H1 (cell line): ENCODE results near the gene HS6ST3. TPM values are rescaled to one million over a fixed set of nuclear protein-coding genes. Genes with fewer than 3 reads are reported as not detected.

Source experiments
- CTCF ChIA-PET: fragments of 300-600 bp; sonication (Branson Sonifier 250); formaldehyde crosslinking; loops from one replicate; lab custom pipeline; 2021; ENCODE audit not compliant: partially characterized antibody; lab: Charles Lee
- POLR2A ChIA-PET: fragments of 300-600 bp; sonication (Branson Sonifier 250); formaldehyde crosslinking; loops from one replicate; lab custom pipeline; 2021; ENCODE audit warnings: inconsistent platforms; ENCODE audit not compliant: partially characterized antibody; lab: Charles Lee
- DNase-seq, 2 experiments: peaks; one replicate each; pipeline versions ENCODE4 v3.0.0 to v3.0.0-alpha.2; 2010 to 2022; ENCODE audit warnings: low spot score in 2 of 2, low read depth in 1 of 2, mixed read lengths in 1 of 2
- FAIRE-seq: peaks from 2 replicates; lab custom pipeline; 2011; peaks lifted over from hg19 to GRCh38; lab: Jason Lieb, UNC
- H2AFZ ChIP-seq: 2 replicates; pipeline ENCODE4 v1.8.1; 2012; ENCODE audit warnings: low read length, inconsistent platforms
- H2AK5ac ChIP-seq: 2 replicates; pipeline ENCODE4 v1.6.1; 2013; ENCODE audit warnings: low read depth, low read length
- H2BK120ac ChIP-seq: replicated peaks from 2 replicates; pipeline ENCODE3; 2013; ENCODE audit warnings: low read depth, low read length, inconsistent platforms
- H2BK12ac ChIP-seq: 2 replicates; pipeline ENCODE4 v1.6.1; 2013; ENCODE audit warnings: low read depth, low read length
- H2BK15ac ChIP-seq: 2 replicates; pipeline ENCODE4 v1.6.1; 2013; ENCODE audit warnings: low read length
- H2BK20ac ChIP-seq: 2 replicates; pipeline ENCODE4 v1.6.1; 2013; ENCODE audit warnings: low read length
- H2BK5ac ChIP-seq: 2 replicates; pipeline ENCODE4 v1.6.1; 2013; ENCODE audit warnings: low read depth, low read length
- H3K14ac ChIP-seq: 2 replicates; pipeline ENCODE4 v1.6.1; 2013; ENCODE audit warnings: inconsistent platforms; ENCODE audit not compliant: insufficient read length
- H3K18ac ChIP-seq: 2 replicates; pipeline ENCODE4 v1.6.1; 2013; ENCODE audit warnings: low read length; ENCODE audit errors: extremely low read depth
- H3K23ac ChIP-seq: 2 replicates; pipeline ENCODE4 v1.6.1; 2013; ENCODE audit warnings: inconsistent platforms; ENCODE audit not compliant: insufficient read length
- H3K23me2 ChIP-seq: 2 replicates; pipeline ENCODE4 v1.6.1; 2013; ENCODE audit warnings: low read depth, low read length
- H3K27ac ChIP-seq: 2 replicates; pipeline ENCODE4 v1.6.1; 2011; ENCODE audit warnings: low read depth, low read length, inconsistent platforms
- H3K27me3 ChIP-seq, 4 experiments: replicated peaks in 1 of 4; 1 replicate in 1 of 4; 2 replicates in 3 of 4; pipeline versions ENCODE4 v1.6.1 to v1.8.1; 2011 to 2013; ENCODE audit warnings: low read length in 3 of 4, mild to moderate bottlenecking in 3 of 4, inconsistent platforms in 2 of 4, mixed read lengths in 2 of 4, moderate library complexity in 1 of 4; ENCODE audit not compliant: control insufficient read depth in 3 of 4, insufficient read depth in 3 of 4; ENCODE audit errors: extremely low read depth in 1 of 4
- H3K36me3 ChIP-seq, 4 experiments: 2 replicates each; pipeline versions ENCODE4 v1.6.1 to v1.8.1; 2011 to 2013; ENCODE audit warnings: mild to moderate bottlenecking in 4 of 4, low read length in 3 of 4, moderate library complexity in 2 of 4, control low read depth in 1 of 4, inconsistent platforms in 1 of 4; ENCODE audit not compliant: insufficient read depth in 4 of 4, control insufficient read depth in 2 of 4
- H3K4ac ChIP-seq: replicated peaks from 2 replicates; pipeline ENCODE3; 2013; ENCODE audit warnings: low read length, low read depth, mixed read lengths, inconsistent platforms; ENCODE audit not compliant: insufficient read length
- H3K4me1 ChIP-seq, 4 experiments: replicated peaks in 1 of 4; 1 replicate in 1 of 4; 2 replicates in 3 of 4; pipeline versions ENCODE4 v1.6.1 to v1.8.1; 2011 to 2013; ENCODE audit warnings: low read length in 3 of 4, inconsistent platforms in 2 of 4, mixed read lengths in 1 of 4; ENCODE audit not compliant: insufficient read depth in 4 of 4, control insufficient read depth in 3 of 4
- H3K4me2 ChIP-seq, 2 experiments: 2 replicates each; pipeline versions ENCODE4 v1.6.1 to v1.8.1; 2011 to 2013; ENCODE audit warnings: low read depth in 2 of 2, low read length in 2 of 2, control low read depth in 1 of 2, inconsistent platforms in 1 of 2, mild to moderate bottlenecking in 1 of 2; ENCODE audit not compliant: insufficient read depth in 1 of 2
- H3K4me3 ChIP-seq, 4 experiments: fragments of 200-600, 300-600 bp in 1 of 4; sonication (generic), shearing (Covaris generic), sonication (Bioruptor Twin) in 1 of 4; 2 replicates each; pipeline versions ENCODE4 v1.5.1 to v1.8.1; 2011 to 2016; ENCODE audit warnings: low read length in 4 of 4, low read depth in 3 of 4, control low read depth in 2 of 4, inconsistent platforms in 2 of 4, mild to moderate bottlenecking in 2 of 4, mixed read lengths in 1 of 4, moderate library complexity in 1 of 4; ENCODE audit not compliant: insufficient read depth in 2 of 4; ENCODE audit errors: extremely low read depth in 1 of 4
- H3K56ac ChIP-seq: replicated peaks from 2 replicates; pipeline ENCODE3; 2013; ENCODE audit warnings: low read depth, mild to moderate bottlenecking, mixed read lengths, low read length, inconsistent platforms; ENCODE audit not compliant: insufficient read length
- H3K79me1 ChIP-seq: 2 replicates; pipeline ENCODE4 v1.6.1; 2013; ENCODE audit warnings: low read depth, low read length, control low read depth
- H3K79me2 ChIP-seq, 2 experiments: 2 replicates each; pipeline versions ENCODE4 v1.6.1 to v1.8.1; 2012 to 2013; ENCODE audit warnings: low read length in 2 of 2, mild to moderate bottlenecking in 2 of 2, inconsistent platforms in 1 of 2; ENCODE audit not compliant: insufficient read depth in 2 of 2, control insufficient read depth in 1 of 2
- H3K9ac ChIP-seq, 4 experiments: replicated peaks in 1 of 4; 1 replicate in 1 of 4; 2 replicates in 3 of 4; pipeline versions ENCODE4 v1.6.1 to v1.8.1; 2011 to 2013; ENCODE audit warnings: low read depth in 3 of 4, low read length in 3 of 4, control low read depth in 2 of 4, mild to moderate bottlenecking in 2 of 4, moderate library complexity in 2 of 4, inconsistent platforms in 1 of 4; ENCODE audit errors: extremely low read depth in 1 of 4
- H3K9me3 ChIP-seq, 2 experiments: 2 replicates each; pipeline versions ENCODE4 v1.6.1 to v1.8.1; 2012 to 2013; ENCODE audit warnings: mild to moderate bottlenecking in 2 of 2, moderate library complexity in 2 of 2, control low read depth in 1 of 2, inconsistent platforms in 1 of 2, low read depth in 1 of 2, low read length in 1 of 2, mixed read lengths in 1 of 2; ENCODE audit not compliant: insufficient read depth in 2 of 2
- H4K20me1 ChIP-seq, 2 experiments: replicated peaks in 1 of 2; 2 replicates each; pipeline versions ENCODE3 to v1.8.1; 2011 to 2013; ENCODE audit warnings: inconsistent platforms in 2 of 2, low read length in 2 of 2, mild to moderate bottlenecking in 1 of 2; ENCODE audit not compliant: insufficient read depth in 2 of 2, control insufficient read depth in 1 of 2
- H4K5ac ChIP-seq: 2 replicates; pipeline ENCODE4 v1.6.1; 2013; ENCODE audit warnings: low read length, low read depth, mixed read lengths, inconsistent platforms; ENCODE audit not compliant: insufficient read length
- H4K8ac ChIP-seq: 2 replicates; pipeline ENCODE4 v1.8.0; 2013; ENCODE audit warnings: mild to moderate bottlenecking, moderate library complexity, low read length, inconsistent platforms; ENCODE audit not compliant: insufficient read depth; ENCODE audit errors: extremely low read depth
- H4K91ac ChIP-seq: replicated peaks from 2 replicates; pipeline ENCODE3; 2013; ENCODE audit warnings: low read length, mixed read lengths, inconsistent platforms; ENCODE audit not compliant: insufficient read length
- BRCA1 ChIP-seq: IDR thresholded peaks from 2 replicates; pipeline ENCODE4 v1.6.1; 2012; ENCODE audit warnings: low read depth, low read length, improper control_type of control experiment
- CBX8 ChIP-seq: fragments of 300-800, 300-1000 bp; sonication (generic); IDR thresholded peaks from 2 replicates; pipeline ENCODE4 v1.7.1; 2016; ENCODE audit warnings: low read depth, low read length, borderline replicate concordance
- EP300 ChIP-seq, 2 experiments: IDR thresholded peaks; 1 replicate in 1 of 2; 2 replicates in 1 of 2; pipeline ENCODE4 v1.6.1; 2011 to 2012; ENCODE audit warnings: low read depth in 2 of 2, low read length in 2 of 2, mild to moderate bottlenecking in 2 of 2, borderline replicate concordance in 1 of 2, inconsistent platforms in 1 of 2, moderate library complexity in 1 of 2
- KDM4A ChIP-seq: IDR thresholded peaks from one replicate; pipeline ENCODE4 v1.7.1; 2012; ENCODE audit warnings: low read depth, mild to moderate bottlenecking, moderate library complexity, low read length, inconsistent platforms; ENCODE audit not compliant: severe bottlenecking
- WGBS, 2 experiments: shearing (Covaris generic) in 1 of 2; methylation state at CpG; one replicate each; pipeline versions ENCODE4 v1.1.6 to v1.1.7; 2013 to 2015; ENCODE audit warnings: low lambda C conversion rate in 2 of 2, mixed read lengths in 2 of 2, inconsistent platforms in 1 of 2, low coverage in 1 of 2, missing lambda C conversion rate in 1 of 2; ENCODE audit not compliant: insufficient replicate concordance in 2 of 2, insufficient coverage in 1 of 2, insufficient read length in 1 of 2; ENCODE audit errors: extremely low coverage in 1 of 2, missing lambda C conversion rate in 1 of 2; 5-methylcytosine and 5-hydroxymethylcytosine counted together
- polyA plus RNA-seq, 7 experiments: library from polyadenylated mRNA; depleted of rRNA in 3 of 7; stranded (reverse) in 5 of 7; unstranded in 2 of 7; fragments of >200 nt in 5 of 7; fragments of 200-250 nt in 2 of 7; gene quantifications; 1 replicate in 5 of 7; 2 replicates in 1 of 7; 4 replicates in 1 of 7; pipeline versions ENCODE4 v1.2.1 to v1.2.3, GENCODE V29; 2011 to 2013; ENCODE audit warnings: missing spikeins in 2 of 7, mixed read lengths in 2 of 7
- total RNA-seq: library from RNA; stranded (reverse); fragmentation: NEBNext Ultra II Directional; extraction: Animal tissue kit (Norgen Biotek cat#: 25700); gene quantifications from 2 replicates; pipeline ENCODE4 v1.2.1, GENCODE V29; 2021
- TF ChIP-seq, protein P1 (sequence below): IDR thresholded peaks from 2 replicates; pipeline ENCODE4 v1.6.1; 2011; ENCODE audit warnings: low read depth, mild to moderate bottlenecking, low read length; ENCODE audit not compliant: insufficient read depth

Gene HS6ST3
- total and polyA plus RNA-seq, 2 of the 8 experiments (the other 6 are each of a cell fraction or from before 2014, with no cell fraction given), result 0.45 to 1.2 TPM

DNA sequence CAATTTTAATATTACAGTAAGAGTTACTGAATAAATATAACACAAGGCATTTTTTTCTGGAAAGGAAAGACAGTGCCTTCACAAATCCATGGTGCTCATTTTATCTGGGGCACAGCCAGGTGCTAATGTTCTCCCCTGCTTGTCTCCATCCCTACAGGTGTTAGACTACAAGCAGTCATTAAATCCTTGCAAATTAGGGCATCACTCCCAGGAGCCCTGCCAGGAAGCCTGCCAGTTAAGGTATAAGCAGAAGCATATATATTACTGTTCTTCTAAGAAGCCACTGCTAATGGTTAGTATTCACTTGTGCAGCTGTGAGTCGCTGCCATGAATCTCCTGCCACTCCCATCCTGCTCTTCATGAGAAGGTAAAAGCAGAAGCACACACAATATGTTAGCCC, 754.7 kb downstream of the HS6ST3 start:
- no peaks in the 10 kb centered on the region for H3K27me3 ChIP-seq
- no peaks in the 10 kb centered on the region for H3K23me2 ChIP-seq
- H4K5ac ChIP-seq, result no peak overlapping the region
- H3K36me3 ChIP-seq, result no peaks in the 10 kb centered on the region; a peak in 1 of 8 replicates
- no peak overlapping the region for H2BK20ac ChIP-seq
- H3K18ac ChIP-seq, result no peak overlapping the region
- H4K91ac ChIP-seq, result no peak overlapping the region
- ChIA-PET POLR2A (no interaction called here), CTCF (no interaction called here)
- TF ChIP-seq KDM4A (no peak), CBX8 (no peak), EP300 (IDR thresholded peaks at IDR 0.05; ENCODE audit: borderline replicate concordance in 1 of 2, low read depth in 2 of 2, low read length in 2 of 2) (no peak), BRCA1 (no peak)
- TF ChIP-seq, protein P1, sequence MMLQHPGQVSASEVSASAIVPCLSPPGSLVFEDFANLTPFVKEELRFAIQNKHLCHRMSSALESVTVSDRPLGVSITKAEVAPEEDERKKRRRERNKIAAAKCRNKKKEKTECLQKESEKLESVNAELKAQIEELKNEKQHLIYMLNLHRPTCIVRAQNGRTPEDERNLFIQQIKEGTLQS, result no peak
- no peak overlapping the region for H3K14ac ChIP-seq
- H3K4ac ChIP-seq, result no peak overlapping the region
- H3K4me1 ChIP-seq, result 0 out of 7 replicates have a peak, but pooled peaks cover 0 to 3% (median 0%) of the 10 kb centered on the region in 4 experiments
- H2BK120ac ChIP-seq, result no peak overlapping the region
- H2AK5ac ChIP-seq, result no peak overlapping the region
- no peaks in the 10 kb centered on the region for H3K79me2 ChIP-seq
- H2BK5ac ChIP-seq, result no peak overlapping the region
- no peak overlapping the region for H2AFZ ChIP-seq
- FAIRE-seq (no peak), DNase-seq (no peak)
- no peak overlapping the region for H3K9ac ChIP-seq
- no peak overlapping the region for H4K8ac ChIP-seq
- H3K56ac ChIP-seq, result no peak overlapping the region
- no peak overlapping the region for H3K4me2 ChIP-seq
- H2BK15ac ChIP-seq, result no peak overlapping the region
- WGBS, 2 experiments, result 78% methylated on average over 1 of the region's 1 CpG; no CpG with 5 or more reads in 1 of the 2 experiments
- no peak overlapping the region for H3K4me3 ChIP-seq
- no peak overlapping the region for H3K27ac ChIP-seq
- no peak overlapping the region for H3K23ac ChIP-seq
- no peaks in the 10 kb centered on the region for H4K20me1 ChIP-seq
- H3K9me3 ChIP-seq, result no peaks in the 10 kb centered on the region
- no peaks in the 10 kb centered on the region for H3K79me1 ChIP-seq
- H2BK12ac ChIP-seq, result no peak overlapping the region
